NCI-H82 treated with DMSO at 0.1 percent for 48 hours (cell line): ENCODE data around the gene MMP2.

ENCODE experiments used
- DNase-seq: peaks from one replicate; lab custom pipeline; 2025; ENCODE audit not compliant: unreplicated experiment; lab: John Stamatoyannopoulos, UW

The MMP2 gene

DNA sequence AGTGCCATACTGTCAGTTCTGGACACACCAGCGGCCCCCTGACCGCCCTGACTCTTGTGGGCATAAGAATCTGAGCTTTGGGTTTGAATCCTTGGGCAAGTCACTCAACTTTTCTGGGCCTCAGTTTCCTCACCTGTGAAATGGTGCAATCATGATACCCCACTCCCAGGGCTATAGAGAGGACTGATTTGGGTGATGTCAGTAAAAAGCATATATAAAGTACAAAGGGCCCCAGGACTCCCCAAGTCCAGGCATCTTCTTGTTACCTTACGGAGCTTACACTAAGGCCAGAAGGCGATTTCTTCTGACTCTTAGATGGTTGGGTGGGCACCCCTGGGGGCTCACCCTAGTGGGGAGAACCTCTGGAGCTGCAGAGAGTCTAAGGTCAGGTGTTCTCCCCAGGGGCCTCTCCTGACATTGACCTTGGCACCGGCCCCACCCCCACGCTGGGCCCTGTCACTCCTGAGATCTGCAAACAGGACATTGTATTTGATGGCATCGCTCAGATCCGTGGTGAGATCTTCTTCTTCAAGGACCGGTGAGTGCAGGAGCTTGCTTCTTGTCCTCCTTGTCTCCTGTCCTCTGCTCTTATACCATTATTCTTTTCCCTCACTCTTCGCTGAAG lies 13.9 kb downstream of the MMP2 start:
- no peak for DNase-seq

- DNase-seq = no peak
These were observed 16.0 kb downstream of the MMP2 start for GRCh38 chr16:55494994-55495421.

- no peak for DNase-seq
These were observed 16.8 kb downstream of the MMP2 start for GRCh38 chr16:55495616-55496289.

- no peak for DNase-seq
These were observed 17.6 kb downstream of the MMP2 start for GRCh38 chr16:55496509-55497145.

DNA sequence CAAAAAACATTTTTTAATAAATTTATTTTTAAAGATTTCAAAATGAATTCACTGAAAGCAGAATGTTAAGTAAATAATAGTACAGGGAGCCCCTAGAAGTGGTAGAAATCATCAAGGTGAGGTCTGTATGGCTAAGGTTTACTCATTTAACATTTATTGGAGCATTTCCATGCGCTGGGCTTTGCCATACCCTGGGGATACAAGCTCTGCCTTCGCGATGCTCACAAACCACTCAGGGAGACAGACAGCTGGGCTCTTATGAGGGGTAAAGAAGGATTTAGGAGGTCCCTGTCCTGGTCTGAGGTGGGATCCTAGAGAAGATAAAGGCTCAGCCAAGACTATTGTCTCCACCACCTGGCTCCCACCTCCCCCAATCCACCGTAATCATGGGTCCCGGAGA lies 18.6 kb downstream of the MMP2 start:
- DNase-seq = no peak

- DNase-seq = no peak
These were observed 19.1 kb downstream of the MMP2 start for GRCh38 chr16:55498101-55498500.

DNA sequence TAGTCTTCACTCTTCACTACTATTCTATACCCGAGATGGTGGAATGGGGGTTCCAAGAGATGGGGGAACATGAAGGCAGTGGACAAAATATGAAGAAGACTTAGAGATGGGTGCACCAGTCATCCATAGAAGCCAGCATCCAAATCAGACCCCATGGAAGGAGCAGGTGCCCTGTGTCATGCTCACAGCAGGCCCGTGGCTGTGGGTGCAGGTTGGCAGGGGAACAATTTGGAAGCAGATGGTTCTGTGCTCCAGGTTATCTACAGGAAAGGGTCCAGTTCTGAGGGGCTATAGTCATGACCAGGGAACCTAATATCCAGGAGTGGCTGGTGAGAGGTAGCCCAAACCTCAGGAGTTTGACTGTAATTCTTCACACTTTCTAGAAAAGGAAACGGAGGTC lies 20.3 kb downstream of the MMP2 start:
- DNase-seq = no peak

DNA sequence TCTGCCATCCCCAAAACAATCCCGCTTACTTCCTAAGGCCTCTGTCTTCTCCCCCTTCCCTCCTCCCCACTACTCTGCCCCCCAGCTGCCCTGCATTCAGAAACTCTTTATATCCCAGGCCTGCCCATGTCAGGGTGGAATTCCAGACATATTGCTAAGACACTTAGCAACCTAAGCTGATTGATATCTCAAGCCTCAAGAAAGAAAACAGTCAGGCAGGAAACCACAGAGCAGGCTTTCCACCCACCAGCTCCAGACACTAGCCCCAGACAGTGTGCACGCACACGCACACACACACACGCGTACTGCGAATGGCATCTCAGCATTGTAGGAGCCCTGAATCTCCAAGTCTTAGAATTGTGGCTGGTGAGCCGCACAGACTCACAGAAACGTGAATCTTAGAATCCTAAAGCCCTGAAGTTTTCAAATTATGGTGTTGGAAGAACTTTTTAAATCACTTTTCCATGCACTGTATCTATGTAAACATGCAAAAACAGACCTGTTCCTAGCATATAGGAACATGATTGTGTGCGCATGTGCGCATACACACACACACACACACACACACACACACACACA lies 21.0 kb downstream of the MMP2 start:
- peak; percentile 74 for DNase-seq

DNA sequence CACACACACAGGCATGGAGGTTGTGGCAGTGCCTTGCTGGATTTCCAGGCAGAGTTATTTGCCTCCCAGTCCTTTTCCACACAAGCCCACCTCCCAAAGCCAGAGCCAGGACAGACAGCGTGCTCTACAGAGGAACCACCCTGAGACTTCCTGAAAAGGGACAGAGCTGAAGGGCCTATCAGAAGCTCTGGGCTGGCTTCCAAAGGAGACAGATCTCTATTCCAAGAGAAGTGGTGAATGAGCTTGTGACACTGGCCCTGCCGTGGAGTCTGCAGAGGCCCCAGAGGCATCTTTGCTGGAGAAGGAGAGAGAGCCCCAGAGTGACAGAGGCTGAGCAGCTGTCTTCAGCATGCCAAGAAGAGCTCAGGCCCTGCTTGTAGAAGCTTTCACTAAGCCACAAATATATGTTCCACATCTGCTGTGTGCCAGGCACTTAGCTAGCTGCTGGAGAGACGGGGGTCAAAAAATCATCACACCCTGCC lies 21.6 kb downstream of the MMP2 start:
- no peak for DNase-seq

DNA sequence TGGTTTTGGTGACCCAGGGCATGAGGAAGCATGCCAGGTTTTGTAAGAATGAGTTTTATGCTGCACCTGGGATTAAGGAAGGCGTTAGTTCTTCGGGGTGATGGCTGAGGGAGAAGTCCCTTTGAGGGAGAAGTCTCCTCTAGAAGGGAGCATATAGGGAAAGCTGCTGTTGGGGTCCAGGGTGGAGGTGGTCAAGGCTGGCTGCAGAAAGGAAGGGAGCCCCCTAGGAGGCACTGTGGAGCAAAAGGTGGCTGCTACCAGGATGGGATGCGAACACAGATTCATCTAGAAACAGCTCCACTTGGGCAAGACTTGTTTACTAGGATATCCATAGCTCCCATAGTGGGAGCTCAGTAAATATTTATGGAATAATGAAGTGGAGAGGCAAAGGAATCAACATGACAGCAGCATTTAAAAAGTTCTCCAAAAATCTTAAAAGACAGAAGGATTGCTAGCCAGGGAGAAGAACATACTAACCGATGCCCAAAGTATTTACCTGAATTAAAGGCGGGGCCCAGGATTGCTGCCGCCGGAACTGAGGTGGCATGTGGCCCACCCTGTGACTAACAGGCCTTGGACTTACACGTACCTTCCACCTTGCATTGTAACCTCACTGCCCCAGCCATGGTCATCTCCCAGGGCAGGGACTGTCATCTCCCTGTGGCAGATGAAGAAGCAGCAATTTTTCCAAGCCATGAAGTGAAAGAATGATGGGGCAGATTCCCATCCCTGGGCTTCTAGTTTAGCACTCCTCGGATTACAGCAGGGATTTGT lies 22.7 kb downstream of the MMP2 start:
- no peak for DNase-seq

DNA sequence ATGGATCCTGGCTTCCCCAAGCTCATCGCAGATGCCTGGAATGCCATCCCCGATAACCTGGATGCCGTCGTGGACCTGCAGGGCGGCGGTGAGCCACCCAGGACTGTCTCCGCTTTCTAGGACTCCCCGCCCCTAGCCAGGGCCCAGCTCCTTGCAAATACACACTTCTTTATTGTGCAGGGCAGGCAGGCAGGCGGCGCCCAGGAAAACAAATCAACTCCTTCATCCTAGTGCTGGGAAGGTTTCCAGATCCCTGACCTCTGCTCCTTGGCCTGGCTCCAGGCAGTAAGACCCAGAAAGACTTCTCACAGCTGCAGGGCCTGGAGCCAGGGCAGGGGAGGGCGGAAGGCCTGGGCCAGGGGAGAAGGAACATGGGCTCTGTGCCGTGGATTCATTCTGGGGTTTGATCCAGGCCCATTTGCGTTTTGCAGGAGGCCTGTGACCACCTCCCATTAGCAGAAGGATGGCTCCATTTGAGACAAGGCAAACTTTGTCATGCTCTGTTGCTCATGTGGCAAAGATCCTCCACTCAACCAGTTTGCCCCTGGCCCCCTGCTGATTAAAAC lies 23.9 kb downstream of the MMP2 start:
- peak; percentile 45 for DNase-seq

GRCh38 chr16:55503726-55504550 lies 24.9 kb downstream of the MMP2 start:
- no peak for DNase-seq

GRCh38 chr16:55505333-55506015 lies 26.5 kb downstream of the MMP2 start:
- DNase-seq = no peak

- DNase-seq = peak; percentile 10
These were observed 27.1 kb downstream of the MMP2 start for GRCh38 chr16:55506083-55506482.

DNA sequence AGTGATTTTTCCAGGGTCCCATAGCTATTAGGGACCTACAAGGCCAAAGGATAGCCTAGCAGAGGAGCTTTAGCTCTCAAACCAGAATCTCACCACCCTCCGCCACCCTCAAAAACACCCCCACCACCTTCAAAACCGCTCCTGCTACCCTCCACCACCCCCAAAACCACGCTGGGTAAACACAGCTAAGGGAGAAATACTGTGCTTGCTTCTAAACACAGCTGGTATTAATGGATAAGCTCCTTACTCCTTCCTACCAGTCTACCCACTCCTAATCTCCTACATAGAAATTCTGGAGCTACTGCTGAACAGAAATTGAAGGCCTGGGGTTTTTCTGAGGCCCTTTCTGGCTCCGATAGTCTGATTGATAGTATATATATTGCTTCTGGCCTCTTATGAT lies 27.7 kb downstream of the MMP2 start:
- no peak for DNase-seq

GRCh38 chr16:55508271-55508921 lies 29.4 kb downstream of the MMP2 start:
- no peak for DNase-seq

GRCh38 chr16:55508941-55509931 lies 30.2 kb downstream of the MMP2 start, which contains the start of gene LPCAT2:
LPCAT2 (plus strand) TSS chr16:55509072; CDS start chr16:55509182, 110 bp downstream.
- peak; percentile 28 for DNase-seq
